Effector memory CD8-positive, alpha-beta T cell (primary cell): ENCODE measurements around the gene AHCYL1.

Source experiments
- ATAC-seq: fragments of 150-1000 bp; cut with Tn5 transposase; replicated peaks from 2 replicates; pipeline ENCODE4 v1.10.0; 2021; ENCODE audit warnings: mild to moderate bottlenecking, moderate library complexity
- DNase-seq, 3 experiments: peaks; one replicate each; pipeline ENCODE4 v3.0.0; 2021
- H3K27ac Mint-ChIP-seq, 2 donors: one replicate each; pipeline ENCODE4 v1.8.0; 2022; ENCODE audit warnings: mild to moderate bottlenecking in 2 of 2, mixed read lengths in 2 of 2, moderate library complexity in 2 of 2
- H3K27me3 Mint-ChIP-seq, 2 donors: one replicate each; pipeline ENCODE4 v1.8.0; 2022; ENCODE audit warnings: mixed read lengths in 2 of 2
- H3K36me3 Mint-ChIP-seq: one replicate; pipeline ENCODE4 v1.8.0; 2022; ENCODE audit warnings: mild to moderate bottlenecking, moderate library complexity, mixed read lengths; ENCODE audit not compliant: insufficient read depth
- H3K4me1 Mint-ChIP-seq, 2 donors: one replicate each; pipeline ENCODE4 v1.8.0; 2022; ENCODE audit warnings: low read depth in 2 of 2, mixed read lengths in 2 of 2
- H3K4me3 Mint-ChIP-seq, 2 donors: one replicate each; pipeline ENCODE4 v1.8.0; 2022; ENCODE audit warnings: mild to moderate bottlenecking in 2 of 2, mixed read lengths in 2 of 2, moderate library complexity in 2 of 2
- H3K9me3 Mint-ChIP-seq, 2 donors: one replicate each; pipeline ENCODE4 v1.8.0; 2022; ENCODE audit warnings: mixed read lengths in 2 of 2

The AHCYL1 gene

DNA sequence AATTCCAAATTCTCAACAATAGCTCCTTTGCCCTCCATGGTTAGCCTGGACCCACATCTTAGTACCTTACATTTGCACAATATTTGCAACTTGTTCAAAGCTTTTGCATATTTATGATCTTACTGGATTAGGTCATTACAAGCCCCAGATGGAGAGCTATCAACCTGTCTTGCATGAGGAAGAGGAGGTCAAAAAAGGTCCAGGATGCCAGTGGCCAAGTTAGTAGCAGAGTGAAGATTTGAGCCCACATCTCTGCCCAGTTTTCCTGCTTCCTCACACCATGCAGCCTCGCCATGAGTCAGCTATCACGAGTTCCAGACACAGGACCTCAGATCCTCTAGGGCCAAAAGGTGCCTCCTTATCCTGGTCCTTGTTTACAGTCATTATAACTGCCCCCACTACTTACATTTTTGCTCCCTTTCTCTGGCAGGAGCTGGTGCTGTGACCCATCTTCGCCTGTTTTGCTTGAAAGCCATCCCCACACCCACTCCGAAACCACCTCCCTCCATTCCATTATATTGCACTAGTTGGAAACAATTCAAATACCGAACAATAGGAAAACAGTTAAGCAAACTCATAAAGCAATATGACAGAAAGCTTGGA lies 5.0 kb upstream of the AHCYL1 start:
- ATAC-seq (no peak), DNase-seq (no peak)
- peaks cover 2% of the 10 kb centered on the region for H3K36me3 Mint-ChIP-seq
- peaks cover under 1 to 3% of the 10 kb centered on the region in 2 donors for H3K4me1 Mint-ChIP-seq
- peaks cover 37 to 57% of the 10 kb centered on the region in 2 donors for H3K27me3 Mint-ChIP-seq
- H3K4me3 Mint-ChIP-seq, result no peak overlapping the region
- H3K27ac Mint-ChIP-seq, result no peak overlapping the region
- H3K9me3 Mint-ChIP-seq, result no peaks in the 10 kb centered on the region

DNA sequence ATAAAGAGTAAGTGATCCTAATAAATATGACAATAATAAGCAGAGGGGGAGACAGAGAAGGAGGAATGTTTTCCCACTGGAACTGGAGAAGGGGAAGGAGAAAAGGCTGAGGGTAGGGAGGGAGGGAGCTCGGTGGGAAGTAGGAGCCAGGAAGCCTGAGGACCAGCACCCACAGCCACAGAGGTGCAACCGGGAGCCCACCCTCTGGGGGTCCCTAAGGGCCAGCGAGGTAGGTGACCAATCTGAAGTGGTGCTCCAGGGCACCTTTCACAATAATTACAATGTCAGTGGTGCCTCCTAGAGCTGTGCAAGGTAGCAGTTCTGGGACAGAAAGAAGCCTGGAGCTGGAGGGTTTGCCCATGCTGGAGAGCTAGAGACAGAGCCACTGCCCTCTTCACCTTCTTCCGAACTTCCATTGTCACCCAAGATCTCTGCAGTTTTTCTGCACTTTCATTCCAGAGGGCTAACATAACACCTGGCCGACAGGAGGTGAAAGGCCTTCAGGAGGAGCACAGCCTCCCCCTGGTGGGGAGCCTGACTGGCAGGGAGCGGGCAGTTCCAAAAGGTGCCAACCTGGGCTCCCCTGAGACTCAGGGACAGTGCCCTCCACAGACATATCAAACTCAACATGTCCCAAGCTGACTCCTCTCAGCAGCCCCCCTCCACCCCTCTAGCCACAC lies 4.1 kb upstream of the AHCYL1 start:
- DNase-seq (no peak), ATAC-seq (no peak)
- peaks cover 37 to 57% of the 10 kb centered on the region in 2 donors for H3K27me3 Mint-ChIP-seq
- H3K4me3 Mint-ChIP-seq, result no peak overlapping the region
- peaks cover 7 to 9% of the 10 kb centered on the region in 2 donors for H3K4me1 Mint-ChIP-seq
- peaks cover 7% of the 10 kb centered on the region for H3K36me3 Mint-ChIP-seq
- H3K9me3 Mint-ChIP-seq, result no peaks in the 10 kb centered on the region
- H3K27ac Mint-ChIP-seq, result no peak overlapping the region

DNA sequence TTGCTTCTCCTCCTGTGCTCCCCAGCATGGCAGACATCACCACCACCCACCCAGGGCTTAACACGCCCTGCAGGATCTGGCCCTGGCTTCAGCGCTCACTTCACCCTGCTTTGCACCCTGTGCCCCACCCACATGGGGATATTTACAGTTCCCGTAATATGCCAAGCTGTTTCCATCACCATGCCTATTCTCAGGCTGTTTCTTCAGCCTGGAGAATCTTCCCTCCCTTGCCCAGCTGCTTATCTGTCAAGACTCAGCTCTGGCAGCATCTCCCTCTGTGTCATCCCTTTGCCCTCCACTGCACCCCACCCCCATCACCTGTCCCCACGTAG lies 3.6 kb upstream of the AHCYL1 start:
- Mint-ChIP-seq H3K9me3 (no peaks in the 10 kb centered on the region), H3K4me3 (no peak overlapping the region), H3K4me1 (peaks cover 12 to 14% of the 10 kb centered on the region in 2 donors), H3K27ac (no peak overlapping the region), H3K36me3 (peaks cover 7% of the 10 kb centered on the region), H3K27me3 (peaks cover 36 to 54% of the 10 kb centered on the region in 2 donors)
- no peak for DNase-seq
- ATAC-seq, result no peak

DNA sequence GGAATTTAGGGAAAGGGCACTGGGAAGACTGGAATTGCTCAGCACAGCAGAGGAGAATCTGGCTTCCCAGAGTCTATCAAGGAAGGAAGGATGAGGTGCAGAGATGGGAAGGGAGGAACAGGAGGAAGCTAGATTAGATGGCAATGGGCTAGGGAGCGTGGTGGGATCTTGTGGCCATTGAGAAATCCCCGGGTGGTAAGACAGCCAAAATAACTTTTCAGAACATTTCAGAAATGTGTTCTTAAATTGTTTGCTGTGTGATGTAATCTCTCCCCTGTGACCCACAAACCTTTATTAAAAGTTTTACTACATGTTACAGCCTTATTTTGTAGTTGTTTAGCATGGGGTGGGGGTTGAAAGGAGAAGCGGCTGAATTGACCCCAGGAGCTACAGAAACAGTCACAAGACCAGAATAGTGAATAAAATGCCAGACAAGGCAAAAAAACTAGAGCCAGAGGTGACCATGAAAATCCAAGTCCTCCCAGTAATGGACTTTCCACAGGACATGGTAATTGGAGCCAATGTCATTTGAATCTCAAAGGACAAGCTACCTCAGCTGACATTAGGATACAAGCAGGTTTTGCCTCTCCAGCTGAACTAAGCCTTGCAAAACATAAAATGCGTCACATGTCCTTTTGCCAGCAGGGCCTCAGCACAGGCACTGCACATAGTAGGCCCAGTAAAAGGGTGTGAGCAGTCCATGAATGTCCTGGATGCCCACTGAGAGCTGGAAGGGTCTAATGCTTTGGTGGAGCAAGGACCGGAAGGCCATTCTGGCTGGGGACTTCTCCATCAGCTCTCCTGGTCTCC lies 980 bp upstream of the AHCYL1 start:
- no peaks in the 10 kb centered on the region for H3K9me3 Mint-ChIP-seq
- peak overlapping the region in 1 of 2 donors; percentile 98 for H3K4me3 Mint-ChIP-seq
- ATAC-seq, result no peak
- H3K36me3 Mint-ChIP-seq, result peaks cover 7% of the 10 kb centered on the region
- H3K27me3 Mint-ChIP-seq, result peaks cover 12 to 28% of the 10 kb centered on the region in 2 donors
- H3K4me1 Mint-ChIP-seq, result peaks cover 28 to 35% of the 10 kb centered on the region in 2 donors
- DNase-seq, result no peak
- peak overlapping the region in 1 of 2 donors; percentile 56 for H3K27ac Mint-ChIP-seq

DNA sequence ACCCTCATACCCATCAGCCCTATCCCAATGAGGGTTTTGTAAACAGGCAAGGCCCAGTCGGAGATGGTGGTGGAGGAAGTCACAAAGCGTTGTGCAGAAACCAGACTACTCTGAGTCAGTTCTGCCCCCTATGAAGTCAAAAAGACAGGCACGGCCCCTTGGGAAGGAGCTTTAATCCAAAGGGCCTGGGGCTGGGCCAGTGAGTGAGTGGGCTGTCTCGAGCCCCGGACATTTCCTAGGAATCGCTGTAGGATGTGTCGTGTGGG lies 442 bp upstream of the AHCYL1 start:
- peak in 1 of 3 experiments; percentile 8 for DNase-seq
- peak; percentile 0 for ATAC-seq
- H3K9me3 Mint-ChIP-seq, result no peaks in the 10 kb centered on the region
- peak overlapping the region; percentile 98 to 99 for H3K4me3 Mint-ChIP-seq
- H3K36me3 Mint-ChIP-seq, result peaks cover 7% of the 10 kb centered on the region
- H3K27me3 Mint-ChIP-seq, result peaks cover 7 to 22% of the 10 kb centered on the region in 2 donors
- H3K4me1 Mint-ChIP-seq, result peaks cover 28 to 35% of the 10 kb centered on the region in 2 donors
- H3K27ac Mint-ChIP-seq, result peak overlapping the region; percentile 99

DNA sequence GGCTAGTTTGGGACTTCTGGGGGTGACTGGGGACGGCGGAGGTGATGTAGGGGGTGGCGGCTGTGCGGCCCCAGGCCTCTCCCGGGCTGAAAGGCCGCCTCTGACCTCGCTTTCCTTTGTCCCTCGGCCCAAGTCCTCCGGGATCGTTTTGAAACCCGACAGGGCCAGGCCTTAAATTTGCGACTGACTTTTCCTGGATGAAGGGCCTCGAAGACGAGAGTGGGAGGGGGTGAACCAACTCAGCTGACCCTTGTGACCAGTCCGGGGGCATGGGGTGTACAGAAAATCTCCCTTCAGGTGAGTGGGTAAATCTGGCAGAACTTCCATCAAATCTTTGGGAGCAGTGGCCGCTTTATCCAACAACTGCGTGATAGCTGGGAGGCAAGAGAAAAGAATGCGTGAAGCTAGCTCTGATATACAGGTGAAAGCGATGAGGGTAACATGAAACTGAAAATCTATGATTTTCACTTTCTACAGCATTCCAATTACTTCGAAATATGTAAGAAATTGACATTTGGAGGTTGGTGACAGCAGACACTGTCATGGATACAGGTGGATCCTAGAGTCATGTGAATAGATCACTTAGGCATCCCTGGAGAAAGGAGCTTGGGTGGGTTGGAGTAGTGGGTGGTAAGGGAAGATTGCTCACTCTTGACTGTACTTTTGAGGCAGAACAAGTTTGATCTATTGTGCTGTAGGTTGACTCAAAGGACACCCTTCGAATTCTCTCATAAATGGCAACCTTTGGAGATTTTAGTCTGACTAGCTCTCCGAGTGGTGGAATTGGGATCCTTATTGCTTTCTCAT lies 885 bp downstream of the AHCYL1 start:
- no peaks in the 10 kb centered on the region for H3K9me3 Mint-ChIP-seq
- DNase-seq (no peak), ATAC-seq (no peak)
- H3K27ac Mint-ChIP-seq, result peak overlapping the region; percentile 99
- H3K4me1 Mint-ChIP-seq, result peaks cover 28 to 40% of the 10 kb centered on the region in 2 donors
- H3K27me3 Mint-ChIP-seq, result peaks cover 0 to 10% of the 10 kb centered on the region in 2 donors
- H3K36me3 Mint-ChIP-seq, result peaks cover 12% of the 10 kb centered on the region
- peak overlapping the region; percentile 98 to 99 for H3K4me3 Mint-ChIP-seq

DNA sequence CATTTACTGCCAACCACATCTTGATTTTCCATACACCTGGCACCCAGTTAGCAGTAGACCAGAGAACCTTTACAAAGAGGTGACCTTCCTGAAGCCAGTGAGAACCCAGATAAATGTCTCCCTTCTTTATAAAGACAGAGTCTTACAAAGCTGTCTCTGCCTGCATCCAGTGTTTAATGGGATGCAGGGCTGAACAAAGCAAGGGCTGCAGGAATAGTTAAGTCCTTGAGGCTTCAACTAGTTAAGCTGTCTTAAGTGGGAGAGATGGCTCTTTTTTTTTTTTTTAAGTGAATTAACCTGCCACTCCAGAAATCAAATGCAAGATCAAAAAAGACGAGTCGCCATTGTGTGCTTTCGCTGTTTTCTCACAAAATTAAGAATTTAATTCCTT lies 1.5 kb downstream of the AHCYL1 start:
- Mint-ChIP-seq H3K36me3 (peaks cover 12% of the 10 kb centered on the region), H3K9me3 (no peaks in the 10 kb centered on the region), H3K4me3 (peak overlapping the region; percentile 98 to 99), H3K27ac (peak overlapping the region; percentile 99), H3K4me1 (peaks cover 28 to 44% of the 10 kb centered on the region in 2 donors), H3K27me3 (peaks cover 0 to 4% of the 10 kb centered on the region in 2 donors)
- DNase-seq (no peak), ATAC-seq (no peak)

DNA sequence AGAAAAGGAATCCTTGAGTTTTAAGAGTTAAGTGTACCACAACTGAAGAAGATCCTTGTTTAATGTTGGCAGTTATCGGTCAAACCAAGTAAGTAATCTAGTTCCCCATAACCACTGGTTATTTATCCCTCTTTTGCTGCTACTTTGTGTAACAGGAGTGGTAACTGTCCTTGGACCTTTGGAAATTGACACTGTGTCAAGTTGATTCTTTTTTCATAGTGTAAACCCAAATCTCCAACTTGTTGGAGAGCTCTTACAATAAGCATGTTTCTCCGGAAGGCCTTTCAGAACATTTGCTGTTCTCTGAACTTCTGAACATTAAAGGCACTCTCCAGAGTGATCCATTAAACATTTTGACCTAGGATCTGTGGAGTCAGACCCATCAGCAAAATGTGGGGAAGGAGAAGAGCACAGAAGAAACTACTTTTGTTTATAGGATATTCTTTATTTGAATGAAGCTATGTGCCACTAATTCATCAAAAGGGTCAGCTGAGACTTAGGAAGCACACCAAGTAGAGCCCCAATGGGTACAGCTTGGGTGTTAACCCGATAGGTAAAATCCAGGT lies 3.9 kb downstream of the AHCYL1 start:
- H3K4me3 Mint-ChIP-seq, result no peak overlapping the region
- ATAC-seq (no peak), DNase-seq (no peak)
- no peak overlapping the region for H3K27ac Mint-ChIP-seq
- no peaks in the 10 kb centered on the region for H3K9me3 Mint-ChIP-seq
- H3K36me3 Mint-ChIP-seq, result peaks cover 17% of the 10 kb centered on the region
- no peaks in the 10 kb centered on the region for H3K27me3 Mint-ChIP-seq
- peaks cover 33 to 57% of the 10 kb centered on the region in 2 donors for H3K4me1 Mint-ChIP-seq

DNA sequence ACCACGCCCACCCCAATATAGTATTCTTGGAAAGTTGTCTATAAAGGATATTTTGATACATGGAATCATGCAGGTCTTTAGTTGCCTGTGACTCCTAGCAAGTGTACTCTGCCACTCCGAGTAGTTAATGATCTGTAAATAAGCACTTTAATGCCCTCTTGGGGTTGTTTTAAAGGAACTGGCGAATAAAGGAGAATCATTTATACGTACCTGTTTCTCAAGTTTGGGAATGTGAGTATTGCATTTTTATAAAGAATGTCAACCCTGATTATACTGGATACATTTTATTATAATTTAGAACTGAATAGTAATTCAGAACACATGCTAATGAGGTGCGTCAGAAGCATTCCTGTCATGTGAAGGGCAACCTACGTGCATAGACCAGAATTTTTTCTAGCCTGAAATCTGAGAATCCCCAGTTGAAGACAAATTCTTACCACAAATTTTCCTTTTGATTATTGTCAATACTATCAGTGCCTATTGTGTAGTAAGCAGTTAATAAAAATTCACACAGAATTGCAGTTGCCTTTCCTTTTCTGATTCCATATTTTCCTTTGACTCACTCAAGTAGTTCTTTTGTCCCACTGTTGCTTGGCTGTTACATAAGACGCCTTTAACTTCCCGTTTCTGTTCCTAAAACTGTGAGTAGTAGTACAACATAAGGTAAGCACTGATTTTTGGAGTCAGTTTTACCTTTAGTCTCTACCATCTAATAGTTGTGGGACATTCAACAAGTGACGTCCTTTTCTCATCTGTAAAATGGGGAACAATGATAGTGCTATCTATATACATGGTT lies 5.1 kb downstream of the AHCYL1 start:
- Mint-ChIP-seq H3K4me3 (no peak overlapping the region), H3K9me3 (no peaks in the 10 kb centered on the region), H3K27ac (no peak overlapping the region), H3K27me3 (no peaks in the 10 kb centered on the region), H3K36me3 (peaks cover 19% of the 10 kb centered on the region), H3K4me1 (peaks cover 29 to 59% of the 10 kb centered on the region in 2 donors)
- no peak for ATAC-seq
- DNase-seq, result no peak

DNA sequence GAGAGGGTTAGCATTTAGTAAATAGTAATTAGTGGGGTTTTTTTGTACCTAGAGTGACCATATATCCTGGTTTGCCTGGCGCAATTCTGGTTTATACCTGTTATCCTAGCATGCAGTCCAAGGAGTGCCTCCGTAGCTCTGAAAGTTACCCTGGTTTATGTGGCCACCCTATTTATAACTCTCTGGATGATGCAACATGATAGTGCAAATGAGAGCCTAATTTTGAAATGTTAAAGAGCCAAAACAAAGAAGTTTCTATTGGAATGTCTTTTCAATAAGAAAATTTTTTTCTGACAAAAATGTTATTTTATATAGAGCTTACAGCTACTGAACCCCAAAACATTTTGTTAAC lies 5.7 kb downstream of the AHCYL1 start:
- DNase-seq, result no peak
- Mint-ChIP-seq H3K4me1 (peaks cover 25 to 56% of the 10 kb centered on the region in 2 donors), H3K27me3 (no peaks in the 10 kb centered on the region)

DNA sequence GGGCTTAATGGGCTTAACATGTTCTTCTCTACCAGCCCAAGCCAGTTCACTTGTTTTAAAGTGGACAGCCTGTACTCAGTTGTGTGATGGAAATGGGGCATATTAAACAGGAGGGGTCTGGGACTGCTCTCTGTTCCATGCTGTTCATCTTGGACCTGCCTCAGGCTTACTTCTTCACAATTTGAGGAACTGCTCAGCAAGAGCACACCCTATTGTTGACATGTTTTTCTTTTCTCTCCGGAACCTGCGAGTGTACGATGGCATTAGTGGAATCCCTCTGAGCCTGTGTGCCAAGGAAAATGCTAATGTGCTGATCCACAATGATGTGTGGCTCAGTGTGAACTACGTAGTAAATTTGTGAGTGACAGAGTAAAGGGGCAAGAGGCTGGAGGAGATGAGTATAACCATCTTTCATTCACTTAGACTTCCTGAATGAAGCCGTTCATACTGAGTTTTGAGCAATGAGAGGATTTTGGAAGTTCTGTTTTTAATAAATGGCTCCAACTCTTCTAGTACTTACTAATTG lies 6.9 kb downstream of the AHCYL1 start:
- H3K4me1 Mint-ChIP-seq, result peaks cover 18 to 49% of the 10 kb centered on the region in 2 donors
- peaks cover 15% of the 10 kb centered on the region for H3K36me3 Mint-ChIP-seq
- H3K4me3 Mint-ChIP-seq, result no peak overlapping the region
- H3K27ac Mint-ChIP-seq, result no peak overlapping the region
- ATAC-seq (no peak), DNase-seq (no peak)
- H3K9me3 Mint-ChIP-seq, result no peaks in the 10 kb centered on the region
- no peaks in the 10 kb centered on the region for H3K27me3 Mint-ChIP-seq

More for the DNA sequence above, 5.7 kb downstream of the AHCYL1 start:
- Mint-ChIP-seq H3K9me3 (no peaks in the 10 kb centered on the region), H3K4me3 (no peak overlapping the region), H3K36me3 (peaks cover 15% of the 10 kb centered on the region), H3K27ac (no peak overlapping the region)
- ATAC-seq, result no peak

DNA sequence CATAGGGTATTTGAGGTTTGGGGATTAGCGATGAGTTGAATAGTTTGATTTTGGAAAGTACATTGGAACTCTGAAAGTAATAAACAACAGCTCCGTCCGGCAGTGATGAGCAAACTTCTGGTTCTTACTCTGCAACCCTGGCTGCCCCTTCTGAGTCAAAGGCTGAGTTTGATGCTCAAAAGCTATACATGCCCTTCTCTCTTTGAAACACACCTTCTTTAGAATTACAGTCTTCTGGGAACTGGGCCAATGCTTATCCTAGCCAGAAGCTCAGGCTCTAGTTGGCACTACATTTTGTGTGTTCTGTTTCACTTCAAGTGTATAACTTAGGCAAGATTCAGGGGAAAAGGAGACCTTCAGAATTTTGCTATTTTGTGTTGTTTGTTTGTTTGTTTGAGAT lies 9.3 kb downstream of the AHCYL1 start:
- H3K4me1 Mint-ChIP-seq, result peaks cover 8 to 34% of the 10 kb centered on the region in 2 donors
- DNase-seq, result no peak
- peak overlapping the region in 1 of 2 donors; percentile 72 for H3K27ac Mint-ChIP-seq
- H3K27me3 Mint-ChIP-seq, result no peaks in the 10 kb centered on the region
- H3K36me3 Mint-ChIP-seq, result peaks cover 15% of the 10 kb centered on the region
- no peak overlapping the region for H3K4me3 Mint-ChIP-seq
- H3K9me3 Mint-ChIP-seq, result no peaks in the 10 kb centered on the region
- ATAC-seq, result no peak
